Right ventricle myocardium superior (tissue), 1 donor: ENCODE results near the gene GRM7. TPM values are rescaled to one million over a fixed set of nuclear protein-coding genes. Genes with fewer than 3 reads are reported as not detected.
A peak's percentile ranks its signal among the peaks of the same experiment; 100 is the strongest.

Source experiments
- ATAC-seq: fragments of 200-7000 bp; cut with Tn5 transposase; one replicate; pipeline ENCODE4 v1.9.1; 2020; ENCODE audit warnings: mild to moderate bottlenecking; ENCODE audit not compliant: poor library complexity
- DNase-seq: peaks from one replicate; pipeline ENCODE4 v3.0.0-alpha.2; 2020
- intact Hi-C: fragments of 100-400 bp; cut with DNase I; formaldehyde crosslinking; loops from one replicate; pipeline ENCODE4 v1.11.2; 2022
- total RNA-seq: library from RNA; stranded (reverse); fragmentation: NEBNext Ultra II Directional; extraction: Animal tissue kit (Norgen Biotek cat#: 25700); gene quantifications from one replicate; pipeline ENCODE4 v1.2.1, GENCODE V29; 2021
- donor health status: DM: no; HTN: yes; CAD: no; lungs with severe emphysema.

Gene GRM7
- total RNA-seq, 1 donor from 2014 or later: not detected

- ATAC-seq (peak; percentile 58), DNase-seq (no peak)
- intact Hi-C loops: no loop called here
Measured at GRCh38 chr3:7646851-7647250, 785.9 kb downstream of the GRM7 start.

- DNase-seq: no peak
- no peak for ATAC-seq
- intact Hi-C loops: no loop called here
Measured at GRCh38 chr3:7650466-7650865, 789.6 kb downstream of the GRM7 start.

- intact Hi-C loops: no loop called here
- DNase-seq: no peak
- ATAC-seq: no peak
Measured at GRCh38 chr3:7651274-7651673, 790.4 kb downstream of the GRM7 start.

GRCh38 chr3:7657214-7658112 is 796.5 kb downstream of the GRM7 start:
- no peak for DNase-seq
- peak; percentile 75 for ATAC-seq
- intact Hi-C loops: no loop called here

GRCh38 chr3:7658294-7658693 is 797.4 kb downstream of the GRM7 start:
- intact Hi-C loops: no loop called here
- no peak for DNase-seq
- ATAC-seq: peak; percentile 85

GRCh38 chr3:7659079-7659478 is 798.2 kb downstream of the GRM7 start:
- ATAC-seq: no peak
- no peak for DNase-seq
- intact Hi-C loops: no loop called here

GRCh38 chr3:7663771-7664170 is 802.9 kb downstream of the GRM7 start:
- ATAC-seq: no peak
- no peak for DNase-seq
- intact Hi-C loops: no loop called here

- ATAC-seq: no peak
- DNase-seq: no peak
- intact Hi-C loops: no loop called here
Measured at GRCh38 chr3:7667774-7668173, 806.9 kb downstream of the GRM7 start.

GRCh38 chr3:7669641-7670040 is 808.7 kb downstream of the GRM7 start:
- DNase-seq (no peak), ATAC-seq (no peak)
- intact Hi-C loops: no loop called here

- no peak for DNase-seq
- ATAC-seq: no peak
- intact Hi-C loops: no loop called here
Measured at GRCh38 chr3:7678521-7678920, 817.6 kb downstream of the GRM7 start.

- peak; percentile 95 for ATAC-seq
- peak; percentile 48 for DNase-seq
- intact Hi-C loops: no loop called here
Measured at GRCh38 chr3:7682822-7683229, 821.9 kb downstream of the GRM7 start.

- DNase-seq (no peak), ATAC-seq (peak; percentile 57)
- intact Hi-C loops: no loop called here
Measured at GRCh38 chr3:7683426-7683825, 822.5 kb downstream of the GRM7 start.

GRCh38 chr3:7684182-7684715 is 823.3 kb downstream of the GRM7 start:
- intact Hi-C loops: no loop called here
- ATAC-seq: no peak
- no peak for DNase-seq

GRCh38 chr3:7687428-7688147 is 826.7 kb downstream of the GRM7 start:
- intact Hi-C loops: no loop called here
- ATAC-seq (peak; percentile 68), DNase-seq (no peak)

GRCh38 chr3:7692866-7693265 is 832.0 kb downstream of the GRM7 start:
- ATAC-seq (no peak), DNase-seq (no peak)
- intact Hi-C loops: no loop called here

GRCh38 chr3:7693976-7694375 is 833.1 kb downstream of the GRM7 start:
- DNase-seq (no peak), ATAC-seq (no peak)
- intact Hi-C loops: no loop called here

- ATAC-seq: no peak
- no peak for DNase-seq
- intact Hi-C loops: no loop called here
Measured at GRCh38 chr3:7695049-7695448, 834.1 kb downstream of the GRM7 start.

GRCh38 chr3:7696320-7696719 is 835.4 kb downstream of the GRM7 start:
- ATAC-seq: no peak
- no peak for DNase-seq
- intact Hi-C loops: no loop called here

GRCh38 chr3:7697548-7697947 is 836.6 kb downstream of the GRM7 start:
- intact Hi-C loops: no loop called here
- no peak for ATAC-seq
- DNase-seq: no peak

GRCh38 chr3:7700539-7700938 is 839.6 kb downstream of the GRM7 start:
- ATAC-seq (no peak), DNase-seq (no peak)
- intact Hi-C loops: no loop called here
